ENCODE results near the gene TRIM63. TPM values are rescaled to one million over a fixed set of nuclear protein-coding genes. Genes with fewer than 3 reads are reported as not detected.

TRIM63 gene
- polyA plus RNA-seq, 1 of the 3 experiments (the other 2 are of a cell fraction) = not detected

DNA sequence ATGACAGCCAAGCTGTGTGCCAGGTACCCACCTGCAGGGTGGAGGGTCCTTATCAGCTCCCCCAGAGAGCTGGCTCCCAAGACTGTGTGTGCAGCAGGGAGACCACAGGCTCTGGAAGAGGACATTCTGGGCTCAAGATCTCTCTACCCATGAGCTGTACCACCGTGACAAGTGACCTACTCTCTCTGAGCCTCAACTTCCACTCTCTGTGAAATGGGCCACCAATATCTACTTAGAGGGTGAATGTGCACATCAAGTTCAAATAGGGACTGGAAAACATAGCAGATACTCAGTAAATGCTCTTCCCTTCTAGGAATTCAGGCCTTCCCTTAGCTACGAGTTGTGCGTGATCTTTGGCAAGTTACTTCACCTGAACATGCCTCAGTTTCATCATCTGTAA lies 23.0 kb downstream of the TRIM63 start:
- Histone ChIP-seq H3F3A (replicated peaks; ENCODE audit: insufficient read depth) (no peaks in the 10 kb centered on the region), H3K27me3 (ENCODE audit: insufficient read depth) (peaks cover 72% of the 10 kb centered on the region), H3K9ac (no peak overlapping the region), H3K4me2 (no peak overlapping the region), H3K4me3 (ENCODE audit: low read depth in 2 of 2, low read length in 1 of 2) (no peak overlapping the region), H3K4me1 (ENCODE audit: control insufficient read depth in 1 of 2, insufficient read depth in 2 of 2, low read depth in 1 of 2, low read length in 1 of 2) (no peaks in the 10 kb centered on the region; a peak in 1 of 4 replicates), H4K20me1 (ENCODE audit: insufficient read depth) (no peaks in the 10 kb centered on the region), H3K79me2 (ENCODE audit: insufficient read depth) (no peaks in the 10 kb centered on the region), H3K27ac (ENCODE audit: low read depth in 2 of 2, low read length in 1 of 2) (no peak overlapping the region), H3K9me3 (no peaks in the 10 kb centered on the region), H3K36me3 (replicated peaks in 1 of 2; ENCODE audit: control insufficient read depth in 1 of 2, insufficient read depth in 2 of 2, low read length in 1 of 2) (no peaks in the 10 kb centered on the region), H2AFZ (ENCODE audit: low read depth) (no peak overlapping the region), H3K9me2 (no peaks in the 10 kb centered on the region)
- WGBS (ENCODE audit: low lambda C conversion rate) = 66% methylated on average over 3 of the region's 3 CpGs
- no peak for DNase-seq
- TF ChIP-seq GABPA (IDR thresholded peaks at IDR 0.05; ENCODE audit: low read depth) (no peak), EZH2phosphoT487 (IDR thresholded peaks at IDR 0.05; ENCODE audit: borderline replicate concordance, low read depth) (no peak), MEF2A (IDR thresholded peaks at IDR 0.05; ENCODE audit: borderline replicate concordance, low read depth) (no peak), RFX5 (IDR thresholded peaks at IDR 0.05; ENCODE audit: low read length) (no peak), CHD2 (IDR thresholded peaks at IDR 0.05; ENCODE audit: low read length, partially characterized antibody) (no peak), RCOR1 (IDR thresholded peaks at IDR 0.05; ENCODE audit: low read length) (no peak), RXRA (IDR thresholded peaks at IDR 0.05; ENCODE audit: borderline replicate concordance, low read depth) (no peak), JUND (IDR thresholded peaks at IDR 0.05) (no peak), RAD21 (IDR thresholded peaks at IDR 0.05; ENCODE audit: low read length) (no peak), ELF1 (IDR thresholded peaks at IDR 0.05) (no peak), NRF1 (IDR thresholded peaks at IDR 0.05; ENCODE audit: low read depth, low read length) (no peak), EP300 (IDR thresholded peaks at IDR 0.05; ENCODE audit: borderline replicate concordance in 1 of 2, low read depth in 1 of 2, low read length in 1 of 2) (no peak), GATA2 (CRISPR knock-in tag; IDR thresholded peaks at IDR 0.05) (no peak), YY1 (IDR thresholded peaks at IDR 0.05; ENCODE audit: low read depth) (no peak)
- TF ChIP-seq, protein P1, sequence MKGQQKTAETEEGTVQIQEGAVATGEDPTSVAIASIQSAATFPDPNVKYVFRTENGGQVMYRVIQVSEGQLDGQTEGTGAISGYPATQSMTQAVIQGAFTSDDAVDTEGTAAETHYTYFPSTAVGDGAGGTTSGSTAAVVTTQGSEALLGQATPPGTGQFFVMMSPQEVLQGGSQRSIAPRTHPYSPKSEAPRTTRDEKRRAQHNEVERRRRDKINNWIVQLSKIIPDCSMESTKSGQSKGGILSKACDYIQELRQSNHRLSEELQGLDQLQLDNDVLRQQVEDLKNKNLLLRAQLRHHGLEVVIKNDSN (IDR thresholded peaks at IDR 0.05; ENCODE audit: borderline replicate concordance, low read depth) = no peak
- TF ChIP-seq, protein P2, sequence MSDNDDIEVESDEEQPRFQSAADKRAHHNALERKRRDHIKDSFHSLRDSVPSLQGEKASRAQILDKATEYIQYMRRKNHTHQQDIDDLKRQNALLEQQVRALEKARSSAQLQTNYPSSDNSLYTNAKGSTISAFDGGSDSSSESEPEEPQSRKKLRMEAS (IDR thresholded peaks at IDR 0.05; ENCODE audit: low read depth) = no peak
- TF ChIP-seq, protein P3, sequence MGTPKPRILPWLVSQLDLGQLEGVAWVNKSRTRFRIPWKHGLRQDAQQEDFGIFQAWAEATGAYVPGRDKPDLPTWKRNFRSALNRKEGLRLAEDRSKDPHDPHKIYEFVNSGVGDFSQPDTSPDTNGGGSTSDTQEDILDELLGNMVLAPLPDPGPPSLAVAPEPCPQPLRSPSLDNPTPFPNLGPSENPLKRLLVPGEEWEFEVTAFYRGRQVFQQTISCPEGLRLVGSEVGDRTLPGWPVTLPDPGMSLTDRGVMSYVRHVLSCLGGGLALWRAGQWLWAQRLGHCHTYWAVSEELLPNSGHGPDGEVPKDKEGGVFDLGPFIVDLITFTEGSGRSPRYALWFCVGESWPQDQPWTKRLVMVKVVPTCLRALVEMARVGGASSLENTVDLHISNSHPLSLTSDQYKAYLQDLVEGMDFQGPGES (IDR thresholded peaks at IDR 0.05; ENCODE audit: low read depth, low read length) = no peak
- TF ChIP-seq, protein P4, sequence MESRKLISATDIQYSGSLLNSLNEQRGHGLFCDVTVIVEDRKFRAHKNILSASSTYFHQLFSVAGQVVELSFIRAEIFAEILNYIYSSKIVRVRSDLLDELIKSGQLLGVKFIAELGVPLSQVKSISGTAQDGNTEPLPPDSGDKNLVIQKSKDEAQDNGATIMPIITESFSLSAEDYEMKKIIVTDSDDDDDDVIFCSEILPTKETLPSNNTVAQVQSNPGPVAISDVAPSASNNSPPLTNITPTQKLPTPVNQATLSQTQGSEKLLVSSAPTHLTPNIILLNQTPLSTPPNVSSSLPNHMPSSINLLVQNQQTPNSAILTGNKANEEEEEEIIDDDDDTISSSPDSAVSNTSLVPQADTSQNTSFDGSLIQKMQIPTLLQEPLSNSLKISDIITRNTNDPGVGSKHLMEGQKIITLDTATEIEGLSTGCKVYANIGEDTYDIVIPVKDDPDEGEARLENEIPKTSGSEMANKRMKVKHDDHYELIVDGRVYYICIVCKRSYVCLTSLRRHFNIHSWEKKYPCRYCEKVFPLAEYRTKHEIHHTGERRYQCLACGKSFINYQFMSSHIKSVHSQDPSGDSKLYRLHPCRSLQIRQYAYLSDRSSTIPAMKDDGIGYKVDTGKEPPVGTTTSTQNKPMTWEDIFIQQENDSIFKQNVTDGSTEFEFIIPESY (IDR thresholded peaks at IDR 0.05; ENCODE audit: borderline replicate concordance, low read depth) = no peak
- POLR2A ChIA-PET = no interaction called here
- CTCF ChIA-PET = interaction anchor here (0.6 to 4.1 kb wide), 9 partner anchors 8 to 241 kb away, joined by 3 to 19 read pairs (median 3); no protein-coding TSS in a partner anchor

Measured in SK-N-SH (cell line).